HUES6 (cell line): Measurements from ENCODE around the gene CCDC127.
"Not testable (repeated sequence)": the region's sequence is repeated elsewhere in the genome, so short reads cannot be mapped to it uniquely, and the experiment has no call there.

Source experiments
- H3K27ac ChIP-seq: 2 replicates; pipeline ENCODE4 v1.7.0; 2013; ENCODE audit warnings: low read depth, mild to moderate bottlenecking, low read length, inconsistent platforms
- H3K27me3 ChIP-seq: 2 replicates; pipeline ENCODE4 v1.6.1; 2013; ENCODE audit warnings: low read length; ENCODE audit not compliant: control insufficient read depth, insufficient read depth
- H3K36me3 ChIP-seq: 2 replicates; pipeline ENCODE4 v1.6.1; 2013; ENCODE audit warnings: low read length; ENCODE audit not compliant: control insufficient read depth, insufficient read depth
- H3K4me1 ChIP-seq: 2 replicates; pipeline ENCODE4 v1.6.1; 2013; ENCODE audit warnings: low read length; ENCODE audit not compliant: control insufficient read depth, insufficient read depth
- H3K4me3 ChIP-seq: 2 replicates; pipeline ENCODE4 v1.5.1; 2013; ENCODE audit warnings: low read depth, low read length
- H3K9ac ChIP-seq: one replicate; pipeline ENCODE4 v1.6.1; 2013; ENCODE audit warnings: mild to moderate bottlenecking, low read length
- H3K9me3 ChIP-seq: 2 replicates; pipeline ENCODE4 v1.6.1; 2013; ENCODE audit warnings: low read depth, low read length; ENCODE audit not compliant: control insufficient read depth, insufficient read depth

CCDC127 gene

DNA sequence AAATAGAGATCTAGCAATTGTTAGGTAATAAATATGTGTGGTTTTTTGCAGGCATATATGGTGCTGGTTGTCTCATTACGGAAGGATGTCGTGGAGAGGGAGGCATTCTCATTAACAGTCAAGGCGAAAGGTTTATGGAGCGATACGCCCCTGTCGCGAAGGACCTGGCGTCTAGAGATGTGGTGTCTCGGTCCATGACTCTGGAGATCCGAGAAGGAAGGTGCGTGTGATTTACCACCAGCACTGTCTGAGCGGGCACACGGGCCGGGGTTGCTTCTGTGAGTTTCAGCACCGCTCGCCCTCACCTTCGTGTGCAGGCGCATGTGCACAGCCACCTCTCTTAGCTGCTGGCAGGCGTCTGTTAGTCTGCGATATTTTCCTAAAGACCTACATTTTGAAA is 15.5 kb upstream of the CCDC127 start:
- not testable (repeated sequence) for H3K27ac ChIP-seq, H3K27me3 ChIP-seq, H3K4me3 ChIP-seq, H3K4me1 ChIP-seq, H3K9me3 ChIP-seq, H3K9ac ChIP-seq
- peaks cover 78% of the 10 kb centered on the region for H3K36me3 ChIP-seq

DNA sequence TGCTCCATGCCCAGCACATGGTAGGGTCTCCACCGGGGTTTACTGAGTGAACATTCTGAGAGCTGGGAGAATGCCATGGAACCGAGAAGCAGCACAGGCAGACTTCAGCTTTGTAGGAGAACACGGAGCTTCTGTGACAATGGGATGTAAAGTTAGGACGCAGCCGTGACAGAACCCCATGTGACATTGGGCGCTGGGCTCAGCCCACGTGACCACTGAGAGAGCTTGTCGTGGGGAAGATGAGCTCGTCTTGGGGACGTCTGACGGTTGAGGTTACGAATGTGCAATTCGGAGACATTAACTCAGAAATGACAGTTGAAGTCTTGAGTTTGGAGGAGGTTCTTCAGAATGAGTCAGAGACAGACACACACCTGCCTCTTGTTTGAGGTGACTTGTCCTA is 13.7 kb upstream of the CCDC127 start:
- Histone ChIP-seq H3K27me3 (no peaks in the 10 kb centered on the region), H3K4me3 (no peak overlapping the region), H3K27ac (no peak overlapping the region), H3K4me1 (peaks cover 6% of the 10 kb centered on the region; the same call in 1 of the 2 replicates), H3K36me3 (peaks cover 80% of the 10 kb centered on the region), H3K9me3 (no peaks in the 10 kb centered on the region), H3K9ac (no peak overlapping the region)

DNA sequence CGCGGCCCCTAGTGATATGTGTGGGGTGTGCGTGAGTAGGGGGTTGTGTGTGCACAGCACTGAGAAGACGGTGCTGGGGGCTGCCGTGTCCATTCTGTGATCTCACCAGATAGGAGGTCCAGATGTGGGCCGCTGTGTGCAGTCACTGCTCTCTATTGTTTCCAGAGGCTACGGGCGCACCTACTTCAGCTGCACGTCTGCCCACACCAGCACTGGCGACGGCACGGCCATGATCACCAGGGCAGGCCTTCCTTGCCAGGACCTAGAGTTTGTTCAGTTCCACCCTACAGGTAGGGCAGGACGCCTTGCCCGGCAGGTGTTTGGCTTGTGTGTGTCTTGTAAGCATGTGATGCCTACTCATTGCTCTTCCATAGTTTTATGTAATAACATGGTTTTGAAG is 12.8 kb upstream of the CCDC127 start:
- Histone ChIP-seq H3K9ac (no peak overlapping the region), H3K27me3 (no peaks in the 10 kb centered on the region), H3K36me3 (peaks cover 83% of the 10 kb centered on the region), H3K9me3 (no peaks in the 10 kb centered on the region), H3K27ac (no peak overlapping the region), H3K4me3 (no peak overlapping the region), H3K4me1 (peaks cover 6% of the 10 kb centered on the region; the same call in 1 of the 2 replicates)

DNA sequence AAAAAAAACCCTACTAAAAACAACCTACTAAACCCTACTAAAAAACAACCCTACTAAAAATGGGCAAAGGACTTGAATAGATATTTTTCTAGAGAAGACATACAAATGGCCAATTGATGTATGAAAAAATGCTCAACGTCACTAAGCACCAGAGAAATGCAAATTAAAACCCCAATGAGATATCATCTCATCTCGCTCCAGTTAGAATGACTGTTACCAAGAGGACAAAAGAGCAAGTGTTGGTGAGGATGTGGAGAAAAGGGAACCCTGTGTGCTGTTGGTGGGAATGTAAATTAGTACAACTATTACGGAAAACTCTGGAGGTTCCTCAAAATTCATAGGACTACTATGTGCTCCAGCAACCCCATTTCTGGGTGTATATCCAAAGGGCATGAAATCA is 10.9 kb upstream of the CCDC127 start:
- Histone ChIP-seq H3K9ac (no peak overlapping the region), H3K27ac (no peak overlapping the region), H3K27me3 (no peaks in the 10 kb centered on the region), H3K4me1 (no peaks in the 10 kb centered on the region), H3K9me3 (no peaks in the 10 kb centered on the region), H3K4me3 (no peak overlapping the region), H3K36me3 (peaks cover 87% of the 10 kb centered on the region)

DNA sequence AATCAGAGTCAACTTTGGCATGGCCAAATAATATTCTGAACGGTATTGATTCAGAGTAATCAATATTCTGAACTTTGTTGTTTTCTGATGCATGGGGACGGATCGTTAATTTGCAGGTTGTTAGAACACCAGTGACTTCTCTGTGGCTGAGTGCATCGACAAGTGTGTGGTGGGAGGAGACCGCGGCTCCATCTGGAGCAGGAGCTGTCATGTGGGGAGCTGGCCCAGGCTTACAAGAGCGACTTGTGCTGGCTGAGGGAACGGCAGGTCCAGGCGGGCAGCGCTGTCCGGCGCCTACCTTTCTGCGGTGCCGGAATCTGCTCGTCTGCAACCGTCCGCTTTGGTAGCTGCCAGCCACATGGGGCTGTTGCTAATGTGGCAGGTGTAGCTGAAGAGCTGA is 9.4 kb upstream of the CCDC127 start:
- H3K27ac ChIP-seq, H3K9ac ChIP-seq, H3K9me3 ChIP-seq, H3K4me1 ChIP-seq, H3K4me3 ChIP-seq, H3K27me3 ChIP-seq: not testable (repeated sequence)
- peaks cover 83% of the 10 kb centered on the region for H3K36me3 ChIP-seq

DNA sequence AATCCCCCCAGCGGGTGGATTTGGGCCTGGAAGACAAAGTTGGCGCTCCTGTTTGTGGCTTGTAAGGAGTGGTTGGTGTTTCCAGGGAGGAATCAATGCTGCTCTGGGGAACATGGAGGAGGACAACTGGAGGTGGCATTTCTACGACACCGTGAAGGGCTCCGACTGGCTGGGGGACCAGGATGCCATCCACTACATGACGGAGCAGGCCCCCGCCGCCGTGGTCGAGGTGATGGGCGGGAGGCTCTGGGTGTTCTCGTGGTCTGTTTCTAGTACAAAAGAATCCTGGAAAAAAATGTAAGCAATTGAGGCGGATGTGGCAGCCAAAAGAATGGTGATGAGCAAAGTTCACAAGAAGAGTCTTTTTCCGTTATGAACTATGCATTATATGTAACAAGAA is 7.4 kb upstream of the CCDC127 start:
- Histone ChIP-seq H3K4me3 (no peak overlapping the region), H3K27me3 (no peaks in the 10 kb centered on the region)

DNA sequence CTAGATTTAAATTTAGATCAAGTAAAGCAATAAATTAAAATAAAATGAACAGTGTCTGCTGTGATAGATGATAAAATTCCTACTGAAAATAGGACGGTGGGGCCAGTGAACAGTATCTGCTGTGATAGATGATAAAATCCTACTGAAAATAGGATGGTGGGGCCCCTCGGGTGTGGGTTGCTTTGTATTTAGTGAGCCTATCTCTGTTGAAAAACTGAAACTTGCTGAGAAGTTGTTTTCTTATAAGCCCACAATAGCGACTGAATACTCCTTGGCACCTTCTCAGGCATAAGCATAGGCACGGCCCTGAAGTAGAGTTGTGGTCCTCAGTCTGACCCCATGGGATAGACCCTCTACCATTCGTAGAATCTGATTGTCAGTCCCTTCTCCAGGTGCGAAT is 5.8 kb upstream of the CCDC127 start:
- Histone ChIP-seq H3K36me3 (peaks cover 52% of the 10 kb centered on the region), H3K9me3 (no peaks in the 10 kb centered on the region), H3K4me1 (peaks cover 20% of the 10 kb centered on the region), H3K27me3 (no peaks in the 10 kb centered on the region), H3K4me3 (no peak overlapping the region), H3K9ac (no peak overlapping the region), H3K27ac (no peak overlapping the region)

More for the DNA sequence above, 7.4 kb upstream of the CCDC127 start:
- no peaks in the 10 kb centered on the region for H3K9me3 ChIP-seq
- H3K9ac ChIP-seq: no peak overlapping the region
- H3K4me1 ChIP-seq: peaks cover 12% of the 10 kb centered on the region; the same call in 1 of the 2 replicates
- peaks cover 67% of the 10 kb centered on the region for H3K36me3 ChIP-seq
- H3K27ac ChIP-seq: no peak overlapping the region

DNA sequence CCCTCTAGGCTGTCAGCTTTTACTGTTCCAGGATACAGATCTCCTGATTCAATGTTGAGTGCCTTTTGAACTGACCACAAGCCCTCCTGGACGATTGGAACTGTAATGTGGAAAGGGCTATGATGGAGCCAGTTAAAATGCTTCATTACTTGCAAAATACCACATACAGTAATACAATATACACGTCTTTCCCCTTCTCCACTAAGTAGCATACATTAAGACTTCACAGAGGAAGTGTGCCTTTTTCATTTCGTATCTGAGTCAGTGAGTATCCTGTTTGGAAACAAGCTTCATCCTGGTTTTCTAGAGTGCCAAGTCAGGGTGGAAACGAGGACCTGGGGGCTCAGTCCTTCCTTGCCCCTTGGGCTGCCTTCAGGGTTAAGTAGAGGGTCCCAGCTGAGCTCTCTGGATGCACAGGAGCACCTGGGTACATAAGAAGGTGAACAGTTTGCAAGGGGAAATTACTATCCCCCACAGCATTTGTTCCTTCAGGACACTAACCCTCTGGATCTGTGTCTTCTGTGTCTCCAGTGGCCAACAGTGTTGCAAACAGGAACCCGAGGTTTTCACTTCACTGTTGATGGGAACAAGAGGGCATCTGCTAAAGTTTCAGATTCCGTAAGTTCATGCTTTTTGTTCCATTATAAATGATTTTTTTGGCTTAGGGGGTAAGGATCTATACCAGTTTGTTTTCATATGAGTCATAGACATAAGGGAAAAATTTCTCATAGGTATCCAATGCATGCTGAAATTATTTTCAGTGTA is 5.2 kb upstream of the CCDC127 start:
- not testable (repeated sequence) for H3K27ac ChIP-seq, H3K27me3 ChIP-seq, H3K4me3 ChIP-seq, H3K9me3 ChIP-seq, H3K9ac ChIP-seq
- peaks cover 20% of the 10 kb centered on the region for H3K4me1 ChIP-seq
- H3K36me3 ChIP-seq: peaks cover 46% of the 10 kb centered on the region

DNA sequence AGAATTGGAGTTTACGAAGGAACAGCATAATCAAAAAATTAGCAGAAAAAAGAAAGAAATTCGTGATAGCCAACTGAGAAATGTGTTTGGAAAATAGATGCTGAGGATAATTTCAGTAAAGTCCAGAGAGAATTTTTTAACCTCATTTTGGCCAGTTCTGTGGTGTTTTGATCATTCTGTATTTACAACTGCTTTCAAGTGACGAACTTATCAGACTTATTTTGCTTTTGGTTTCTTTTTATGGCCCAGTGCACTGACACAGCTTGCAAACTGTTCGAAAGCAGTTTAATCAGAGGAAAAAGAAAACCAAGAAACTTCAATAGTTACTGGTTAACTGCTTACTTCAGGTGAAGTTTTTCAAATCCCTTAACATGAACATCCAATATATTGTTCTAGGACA is 2.0 kb upstream of the CCDC127 start:
- H3K9ac ChIP-seq: no peak overlapping the region

DNA sequence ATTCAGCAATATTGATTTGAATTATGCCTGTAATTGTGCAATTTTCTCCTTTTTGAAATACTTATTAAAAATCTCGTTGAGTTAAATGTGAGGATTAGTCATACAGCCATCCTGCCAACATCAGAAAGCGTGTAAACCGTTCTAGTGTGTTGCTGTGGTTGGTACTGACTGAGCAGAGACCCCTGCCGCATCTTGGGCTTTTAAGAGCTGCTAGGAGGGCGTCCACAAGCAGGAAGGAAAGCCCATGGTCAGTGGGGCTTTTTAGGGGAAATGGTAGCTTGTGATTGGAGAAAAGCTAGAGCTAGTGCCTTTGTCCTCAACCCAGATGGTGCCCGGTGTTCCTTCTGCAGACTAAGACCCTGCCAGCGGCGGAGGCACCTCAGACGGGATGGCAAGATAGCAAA is 1.5 kb upstream of the CCDC127 start:
- Histone ChIP-seq H3K27ac (no peak overlapping the region), H3K27me3 (no peaks in the 10 kb centered on the region), H3K9ac (peak overlapping the region; percentile 80), H3K36me3 (peaks cover 16% of the 10 kb centered on the region), H3K4me3 (peak overlapping the region; percentile 100), H3K4me1 (peaks cover 23% of the 10 kb centered on the region), H3K9me3 (no peaks in the 10 kb centered on the region)

More for the DNA sequence above, 2.0 kb upstream of the CCDC127 start:
- no peak overlapping the region for H3K27ac ChIP-seq
- peaks cover 19% of the 10 kb centered on the region for H3K36me3 ChIP-seq
- no peaks in the 10 kb centered on the region for H3K27me3 ChIP-seq
- no peaks in the 10 kb centered on the region for H3K9me3 ChIP-seq
- peaks cover 23% of the 10 kb centered on the region for H3K4me1 ChIP-seq
- H3K4me3 ChIP-seq: peak overlapping the region; percentile 100

DNA sequence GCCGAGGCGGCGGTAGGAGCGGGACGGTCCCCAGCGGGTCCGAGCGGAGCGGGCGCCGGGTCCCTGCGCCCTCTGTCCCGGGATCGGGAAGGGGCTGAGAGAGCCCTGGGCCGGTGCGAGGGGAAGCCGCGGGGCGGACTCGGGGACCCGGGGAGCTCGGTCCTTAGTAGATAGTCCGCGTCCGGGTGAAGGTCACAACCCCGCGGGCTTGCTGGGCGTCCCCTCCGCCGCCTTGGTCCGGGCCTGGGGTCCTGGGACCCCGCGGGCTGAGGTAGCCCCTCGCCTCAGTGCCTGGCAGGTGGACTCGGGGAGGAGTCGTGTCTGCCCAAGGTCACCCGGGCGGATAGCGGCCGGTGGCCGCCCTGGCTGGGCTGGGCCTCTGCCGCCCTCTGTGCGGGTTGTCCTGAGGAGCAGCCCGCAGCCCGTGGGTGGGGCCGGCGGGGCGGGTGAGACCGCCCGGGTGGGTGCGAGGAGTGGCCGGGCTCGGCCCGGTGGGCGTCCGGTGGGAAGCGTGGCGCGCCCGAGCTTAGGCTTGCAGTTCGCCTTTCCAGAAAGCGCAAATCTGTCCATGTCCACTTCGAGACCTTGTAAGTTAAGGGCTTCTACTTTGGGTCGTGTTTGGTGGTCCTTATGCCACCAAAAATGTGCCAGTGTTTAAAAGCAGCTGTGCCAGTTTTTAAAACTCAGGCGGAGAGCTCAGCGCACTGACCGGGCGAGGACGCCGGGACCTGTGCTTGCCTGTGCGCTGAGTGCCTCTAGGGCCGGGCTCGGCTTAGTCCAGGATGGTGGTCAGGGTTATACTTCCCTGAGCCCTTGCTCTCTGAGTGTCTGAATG is 721 bp upstream of the CCDC127 start:
- Histone ChIP-seq H3K27me3 (no peaks in the 10 kb centered on the region), H3K9me3 (no peaks in the 10 kb centered on the region), H3K27ac (peak overlapping the region; percentile 51; the same call in 1 of the 2 replicates), H3K36me3 (peaks cover 14% of the 10 kb centered on the region), H3K4me1 (peaks cover 23% of the 10 kb centered on the region), H3K4me3 (peak overlapping the region; percentile 100), H3K9ac (peak overlapping the region; percentile 80)
